Endometrial microvascular endothelial cells (primary cell): ENCODE results near the gene TMEM170A. TPM values are rescaled to one million over a fixed set of nuclear protein-coding genes. Genes with fewer than 3 reads are reported as not detected.
"Not testable (repeated sequence)": the region's sequence is repeated elsewhere in the genome, so short reads cannot be mapped to it uniquely, and the experiment has no call there.

ENCODE experiments used
- in situ Hi-C: cut with HindIII; loops from 2 replicates; pipeline ENCODE4 v1.10.0; 2017; ENCODE audit warnings: low sequenced_read_pairs, low pct_unique_long_range_greater_than_20kb; ENCODE audit errors: inconsistent ontology term
- total RNA-seq: library from RNA; depleted of rRNA; stranded (reverse); fragments of >200 nt; gene quantifications from one replicate; pipeline ENCODE4 v1.2.3, GENCODE V29; 2015; ENCODE audit errors: inconsistent ontology term

Gene TMEM170A
- total RNA-seq, 1 donor from 2014 or later = 24.3 TPM

GRCh38 chr16:75459691-75460090, 4.8 kb downstream of the TMEM170A start:
- in situ Hi-C loops = loop anchor here (25.0 kb wide), 1 partner anchor 103 kb away; the partner anchor contains the start of genes GABARAPL2 and TMEM231

- in situ Hi-C loops = loop anchor here (25.0 kb wide), 1 partner anchor 104 kb away; the partner anchor contains the start of genes GABARAPL2 and TMEM231
Measured at GRCh38 chr16:75458439-75458838, 6.0 kb downstream of the TMEM170A start.

- in situ Hi-C loops = loop anchor here (25.0 kb wide), 1 partner anchor 104 kb away; the partner anchor contains the start of genes GABARAPL2 and TMEM231
Measured at GRCh38 chr16:75458029-75458428, 6.5 kb downstream of the TMEM170A start.

- in situ Hi-C loops = loop anchor here (25.0 kb wide), 1 partner anchor 105 kb away; the partner anchor contains the start of genes GABARAPL2 and TMEM231
Measured at GRCh38 chr16:75457485-75458021, 6.9 kb downstream of the TMEM170A start.

GRCh38 chr16:75456971-75457370, 7.5 kb downstream of the TMEM170A start:
- in situ Hi-C loops = loop anchor here (25.0 kb wide), 1 partner anchor 105 kb away; the partner anchor contains the start of genes GABARAPL2 and TMEM231

- in situ Hi-C loops = loop anchor here (25.0 kb wide), 1 partner anchor 106 kb away; the partner anchor contains the start of genes GABARAPL2 and TMEM231
Measured at GRCh38 chr16:75456486-75456885, 8.0 kb downstream of the TMEM170A start.

GRCh38 chr16:75455677-75456076, 8.8 kb downstream of the TMEM170A start:
- in situ Hi-C loops = loop anchor here (25.0 kb wide), 1 partner anchor 107 kb away; the partner anchor contains the start of genes GABARAPL2 and TMEM231

- in situ Hi-C loops = loop anchor here (25.0 kb wide), 1 partner anchor 110 kb away; the partner anchor contains the start of genes GABARAPL2 and TMEM231
Measured at GRCh38 chr16:75452464-75453190, 11.9 kb downstream of the TMEM170A start.

GRCh38 chr16:75446416-75446815, 18.1 kb downstream of the TMEM170A start:
- in situ Hi-C loops = no loop called here

GRCh38 chr16:75445298-75445697, 19.2 kb downstream of the TMEM170A start:
- in situ Hi-C loops = no loop called here

- in situ Hi-C loops = no loop called here
Measured at GRCh38 chr16:75443298-75443697, 21.2 kb downstream of the TMEM170A start.

- in situ Hi-C loops = no loop called here
Measured at GRCh38 chr16:75433732-75434413, 30.6 kb downstream of the TMEM170A start.

GRCh38 chr16:75432828-75433731, 31.4 kb downstream of the TMEM170A start, which contains the start of gene CFDP1:
Gene CFDP1 (minus strand): TSS chr16:75433503. CDS start chr16:75433352, 151 bp downstream.
- in situ Hi-C loops = no loop called here

GRCh38 chr16:75429621-75430403, 34.7 kb downstream of the TMEM170A start:
- in situ Hi-C loops = no loop called here

GRCh38 chr16:75426524-75426923, 38.0 kb downstream of the TMEM170A start:
- in situ Hi-C loops = not testable (repeated sequence)

GRCh38 chr16:75424105-75424762, 40.3 kb downstream of the TMEM170A start:
- in situ Hi-C loops = not testable (repeated sequence)

- in situ Hi-C loops = no loop called here
Measured at GRCh38 chr16:75423723-75424104, 40.8 kb downstream of the TMEM170A start.
